IPS DF 4.7 (cell line): Measurements from ENCODE around the gene PCBP3.
"Not testable (repeated sequence)": the region's sequence is repeated elsewhere in the genome, so short reads cannot be mapped to it uniquely, and the experiment has no call there.

Experiments
- DNase-seq: peaks from one replicate; pipeline ENCODE4 v3.0.0-alpha.2; 2013; ENCODE audit warnings: low spot score; ENCODE audit errors: extremely low read depth

The PCBP3 gene

GRCh38 chr21:45843426-45843825 is 199.9 kb downstream of the PCBP3 start:
- DNase-seq, result no peak

- DNase-seq, result no peak
These were observed 200.7 kb downstream of the PCBP3 start for GRCh38 chr21:45844181-45844580.

GRCh38 chr21:45845063-45845769 is 201.7 kb downstream of the PCBP3 start:
- no peak for DNase-seq

- DNase-seq, result no peak
These were observed 202.2 kb downstream of the PCBP3 start for GRCh38 chr21:45845770-45846090.

GRCh38 chr21:45846373-45847160 is 203.0 kb downstream of the PCBP3 start:
- DNase-seq, result no peak

- DNase-seq, result no peak
These were observed 204.3 kb downstream of the PCBP3 start for GRCh38 chr21:45847870-45848269.

- no peak for DNase-seq
These were observed 204.8 kb downstream of the PCBP3 start for GRCh38 chr21:45848331-45848730.

GRCh38 chr21:45848805-45849204 is 205.3 kb downstream of the PCBP3 start:
- no peak for DNase-seq

- no peak for DNase-seq
These were observed 206.1 kb downstream of the PCBP3 start for GRCh38 chr21:45849651-45850050.

GRCh38 chr21:45850181-45850580 is 206.7 kb downstream of the PCBP3 start:
- no peak for DNase-seq

- not testable (repeated sequence) for DNase-seq
These were observed 208.9 kb downstream of the PCBP3 start for GRCh38 chr21:45852386-45852785.

- DNase-seq, result no peak
These were observed 209.4 kb downstream of the PCBP3 start for GRCh38 chr21:45852886-45853400.

GRCh38 chr21:45853703-45854342 is 210.3 kb downstream of the PCBP3 start:
- DNase-seq, result no peak

- no peak for DNase-seq
These were observed 211.2 kb downstream of the PCBP3 start for GRCh38 chr21:45854690-45855247.

- DNase-seq, result no peak
These were observed 211.8 kb downstream of the PCBP3 start for GRCh38 chr21:45855248-45855811.

- DNase-seq, result no peak
These were observed 212.9 kb downstream of the PCBP3 start for GRCh38 chr21:45856442-45856841.

GRCh38 chr21:45856906-45857305 is 213.4 kb downstream of the PCBP3 start:
- no peak for DNase-seq

- no peak for DNase-seq
These were observed 214.2 kb downstream of the PCBP3 start for GRCh38 chr21:45857761-45858160.

GRCh38 chr21:45858180-45858579 is 214.7 kb downstream of the PCBP3 start:
- DNase-seq, result no peak

GRCh38 chr21:45859041-45859761 is 215.7 kb downstream of the PCBP3 start:
- no peak for DNase-seq
